ENCODE results near the gene C12orf57. TPM values are rescaled to one million over a fixed set of nuclear protein-coding genes. Genes with fewer than 3 reads are reported as not detected.
A peak's percentile ranks its signal among the peaks of the same experiment; 100 is the strongest.

The C12orf57 gene
- total and polyA plus RNA-seq, 9 of the 15 experiments (the other 6 are each of a cell fraction or from before 2014, with no cell fraction given): 26.7 to 191 (median 107) TPM

- Histone ChIP-seq H2AFZ (ENCODE audit: low read depth, low read length) (no peak overlapping the region), H3K4me2 (ENCODE audit: insufficient read depth, low read length) (no peak overlapping the region), H3K36me3 (ENCODE audit: control insufficient read depth, insufficient read depth, low read length) (no peaks in the 10 kb centered on the region), H3K9me3 (replicated peaks; ENCODE audit: control insufficient read depth, insufficient read depth, low read depth, low read length) (no peaks in the 10 kb centered on the region), H3K27me3 (ENCODE audit: control insufficient read depth in 2 of 2, insufficient read depth in 2 of 2, low read length in 2 of 2) (no peaks in the 10 kb centered on the region), H3K27ac (ENCODE audit: extremely low read depth, low read depth, low read length) (no peak overlapping the region), H3K4me3 (no peak overlapping the region), H3K79me2 (ENCODE audit: control insufficient read depth, insufficient read depth, low read length) (peaks cover 10% of the 10 kb centered on the region; the same call in 2 of the 3 replicates), H3K9ac (ENCODE audit: insufficient read depth in 1 of 2, low read depth in 2 of 2, low read length in 2 of 2) (peak overlapping the region in 1 of 2 experiments; percentile 83; a peak in 2 of 4 replicates), H3K9me1 (ENCODE audit: control insufficient read depth, insufficient read depth, low read length) (no peaks in the 10 kb centered on the region), H4K20me1 (replicated peaks; ENCODE audit: control insufficient read depth, insufficient read depth, low read length) (no peaks in the 10 kb centered on the region), H3K4me1 (replicated peaks in 1 of 2; ENCODE audit: control insufficient read depth in 2 of 2, insufficient read depth in 2 of 2, low read length in 2 of 2) (peaks cover 20 to 67% of the 10 kb centered on the region in 2 experiments)
- DNase-seq (ENCODE audit: extremely low read depth in 1 of 4, low spot score in 3 of 4) (no peak), FAIRE-seq (no peak), ATAC-seq (no peak)
- TF ChIP-seq CXXC5 (CRISPR knock-in tag; IDR thresholded peaks at IDR 0.05) (no peak), MAX (CRISPR knock-in tag; IDR thresholded peaks at IDR 0.05) (no peak), ELF4 (CRISPR knock-in tag; IDR thresholded peaks at IDR 0.05) (no peak), UBTF (IDR thresholded peaks at IDR 0.05; ENCODE audit: borderline replicate concordance in 1 of 2, low read depth in 2 of 2, low read length in 2 of 2) (no peak), ZNF77 (CRISPR knock-in tag; IDR thresholded peaks at IDR 0.05) (no peak), ZNF511 (CRISPR knock-in tag; IDR thresholded peaks at IDR 0.05) (no peak), DIDO1 (tag; IDR thresholded peaks at IDR 0.05; ENCODE audit: low read depth) (no peak), ARNT (IDR thresholded peaks at IDR 0.05) (no peak), BRD9 (IDR thresholded peaks at IDR 0.05; ENCODE audit: low read depth, partially characterized antibody) (no peak), SAFB (IDR thresholded peaks at IDR 0.05; ENCODE audit: borderline replicate concordance, low read depth, low read length) (no peak), MCM5 (IDR thresholded peaks at IDR 0.05; ENCODE audit: low read depth) (no peak), RFX5 (IDR thresholded peaks at IDR 0.05; ENCODE audit: low read depth, low read length) (no peak), ZNF766 (CRISPR knock-in tag; conservative IDR thresholded peaks at IDR 0.05) (no peak), KAT8 (IDR thresholded peaks at IDR 0.05; ENCODE audit: low read depth) (no peak), KLF16 (IDR thresholded peaks at IDR 0.05) (no peak), ZNF146 (CRISPR knock-in tag; IDR thresholded peaks at IDR 0.05; ENCODE audit: unreplicated experiment) (no peak), POLR2A (conservative IDR thresholded peaks at IDR 0.05) (no peak), SRSF3 (IDR thresholded peaks at IDR 0.05; ENCODE audit: insufficient read depth, low read length) (no peak)
- TF ChIP-seq, protein P1, sequence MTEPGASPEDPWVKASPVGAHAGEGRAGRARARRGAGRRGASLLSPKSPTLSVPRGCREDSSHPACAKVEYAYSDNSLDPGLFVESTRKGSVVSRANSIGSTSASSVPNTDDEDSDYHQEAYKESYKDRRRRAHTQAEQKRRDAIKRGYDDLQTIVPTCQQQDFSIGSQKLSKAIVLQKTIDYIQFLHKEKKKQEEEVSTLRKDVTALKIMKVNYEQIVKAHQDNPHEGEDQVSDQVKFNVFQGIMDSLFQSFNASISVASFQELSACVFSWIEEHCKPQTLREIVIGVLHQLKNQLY (CRISPR knock-in tag; conservative IDR thresholded peaks at IDR 0.05): no peak
- ChIA-PET CTCF (ENCODE audit: low intra/inter-chr PET ratio) (no interaction called here), POLR2A (interaction anchor here (0.7 to 8.0 kb wide), 3 partner anchors 8 to 338 kb away, joined by 3 to 98 read pairs (median 4); partner anchors contain the start of genes C12orf57 and RNU7-1)
- intact Hi-C loops (cut with micrococcal nuclease): no loop called here
- in situ Hi-C loops (cut with MboI): no loop called here
- 55% methylated on average over 14 of the region's 20 CpGs for WGBS (ENCODE audit: insufficient coverage, low coverage, missing lambda C conversion rate)
- BruUV-seq (replicated peaks): no TSS peak
These were observed 13.4 kb downstream of the C12orf57 start for GRCh38 chr12:6957151-6957701.
